ENCODE data around the gene ATF5. TPM values are rescaled to one million over a fixed set of nuclear protein-coding genes. Genes with fewer than 3 reads are reported as not detected.

The ATF5 gene
- total RNA-seq, 2 donors from 2014 or later, result 7.4 to 12.0 TPM

- peaks cover 2% of the 10 kb centered on the region for H3K27me3 Mint-ChIP-seq (ENCODE audit: insufficient read depth)
- H3K4me1 Mint-ChIP-seq, result peaks cover 7% of the 10 kb centered on the region
- WGBS, 2 experiments (ENCODE audit: insufficient coverage in 1 of 2, insufficient read length in 1 of 2), result 98% methylated on average over 14 to 23 of the region's 25 CpGs
- Histone ChIP-seq H3K9me3 (ENCODE audit: control insufficient read depth, low read length) (no peaks in the 10 kb centered on the region), H3K36me3 (ENCODE audit: control insufficient read depth, insufficient read depth, low read length) (peaks cover 22% of the 10 kb centered on the region), H3K27ac (ENCODE audit: low read depth, low read length) (no peak overlapping the region), H3K4me3 (ENCODE audit: low read length) (no peak overlapping the region), H3K9ac (ENCODE audit: extremely low read depth, low read length, poor library complexity, severe bottlenecking) (no peak overlapping the region), H3K27me3 (ENCODE audit: control insufficient read depth, insufficient read depth, low read length, poor library complexity, severe bottlenecking) (no peaks in the 10 kb centered on the region), H3K4me1 (ENCODE audit: control insufficient read depth, insufficient read depth, low read length) (peaks cover 2% of the 10 kb centered on the region)
- H3K27ac Mint-ChIP-seq, result no peak overlapping the region
- DNase-seq, result no peak
- no peak overlapping the region for H3K4me3 Mint-ChIP-seq
- H3K36me3 Mint-ChIP-seq (ENCODE audit: low read depth), result peaks cover 27% of the 10 kb centered on the region
- no peaks in the 10 kb centered on the region for H3K9me3 Mint-ChIP-seq
- TF ChIP-seq CTCF (conservative IDR thresholded peaks at IDR 0.05), result no peak
Measured at GRCh38 chr19:49932731-49933131, 3.7 kb downstream of the ATF5 start.

- no peaks in the 10 kb centered on the region for H3K4me1 ChIP-seq (ENCODE audit: control insufficient read depth, insufficient read depth, low read length)
- Mint-ChIP-seq H3K9me3 (no peaks in the 10 kb centered on the region), H3K4me3 (no peak overlapping the region), H3K27ac (no peak overlapping the region), H3K36me3 (ENCODE audit: low read depth) (peaks cover 24% of the 10 kb centered on the region), H3K27me3 (ENCODE audit: insufficient read depth) (peaks cover 2% of the 10 kb centered on the region), H3K4me1 (peaks cover 1% of the 10 kb centered on the region)
- H3K9me3 ChIP-seq (ENCODE audit: control insufficient read depth, low read length), result no peaks in the 10 kb centered on the region
- no peaks in the 10 kb centered on the region for H3K27me3 ChIP-seq (ENCODE audit: control insufficient read depth, insufficient read depth, low read length, poor library complexity, severe bottlenecking)
- H3K27ac ChIP-seq (ENCODE audit: low read depth, low read length), result no peak overlapping the region
- H3K9ac ChIP-seq (ENCODE audit: extremely low read depth, low read length, poor library complexity, severe bottlenecking), result no peak overlapping the region
- no peak for TF ChIP-seq CTCF (conservative IDR thresholded peaks at IDR 0.05)
- no peak overlapping the region for H3K4me3 ChIP-seq (ENCODE audit: low read length)
- H3K36me3 ChIP-seq (ENCODE audit: control insufficient read depth, insufficient read depth, low read length), result peaks cover 18% of the 10 kb centered on the region
- no peak for DNase-seq
- 90 to 93% methylated on average over 8 of the region's 8 CpGs for WGBS, 2 experiments (ENCODE audit: insufficient coverage in 1 of 2, insufficient read length in 1 of 2)
Measured at GRCh38 chr19:49933643-49934042, 4.6 kb downstream of the ATF5 start.

GRCh38 chr19:49936549-49936948 is 7.5 kb downstream of the ATF5 start:
- no peak for DNase-seq
- no peaks in the 10 kb centered on the region for H3K4me1 Mint-ChIP-seq
- Histone ChIP-seq H3K9me3 (ENCODE audit: control insufficient read depth, low read length) (no peaks in the 10 kb centered on the region), H3K4me3 (ENCODE audit: low read length) (no peak overlapping the region), H3K4me1 (ENCODE audit: control insufficient read depth, insufficient read depth, low read length) (no peaks in the 10 kb centered on the region), H3K27me3 (ENCODE audit: control insufficient read depth, insufficient read depth, low read length, poor library complexity, severe bottlenecking) (no peaks in the 10 kb centered on the region), H3K36me3 (ENCODE audit: control insufficient read depth, insufficient read depth, low read length) (peaks cover 6% of the 10 kb centered on the region), H3K9ac (ENCODE audit: extremely low read depth, low read length, poor library complexity, severe bottlenecking) (no peak overlapping the region), H3K27ac (ENCODE audit: low read depth, low read length) (no peak overlapping the region)
- peaks cover 2% of the 10 kb centered on the region for H3K27me3 Mint-ChIP-seq (ENCODE audit: insufficient read depth)
- H3K36me3 Mint-ChIP-seq (ENCODE audit: low read depth), result peaks cover 14% of the 10 kb centered on the region
- no peak overlapping the region for H3K27ac Mint-ChIP-seq
- WGBS, 2 experiments (ENCODE audit: insufficient coverage in 1 of 2, insufficient read length in 1 of 2), result 84 to 86% methylated on average over 3 to 5 of the region's 5 CpGs
- TF ChIP-seq CTCF (conservative IDR thresholded peaks at IDR 0.05), result no peak
- H3K4me3 Mint-ChIP-seq, result no peak overlapping the region
- H3K9me3 Mint-ChIP-seq, result no peaks in the 10 kb centered on the region

Measured in endodermal cell (in vitro differentiated cells).